ENCODE data around the gene ZNRF3.

DNA sequence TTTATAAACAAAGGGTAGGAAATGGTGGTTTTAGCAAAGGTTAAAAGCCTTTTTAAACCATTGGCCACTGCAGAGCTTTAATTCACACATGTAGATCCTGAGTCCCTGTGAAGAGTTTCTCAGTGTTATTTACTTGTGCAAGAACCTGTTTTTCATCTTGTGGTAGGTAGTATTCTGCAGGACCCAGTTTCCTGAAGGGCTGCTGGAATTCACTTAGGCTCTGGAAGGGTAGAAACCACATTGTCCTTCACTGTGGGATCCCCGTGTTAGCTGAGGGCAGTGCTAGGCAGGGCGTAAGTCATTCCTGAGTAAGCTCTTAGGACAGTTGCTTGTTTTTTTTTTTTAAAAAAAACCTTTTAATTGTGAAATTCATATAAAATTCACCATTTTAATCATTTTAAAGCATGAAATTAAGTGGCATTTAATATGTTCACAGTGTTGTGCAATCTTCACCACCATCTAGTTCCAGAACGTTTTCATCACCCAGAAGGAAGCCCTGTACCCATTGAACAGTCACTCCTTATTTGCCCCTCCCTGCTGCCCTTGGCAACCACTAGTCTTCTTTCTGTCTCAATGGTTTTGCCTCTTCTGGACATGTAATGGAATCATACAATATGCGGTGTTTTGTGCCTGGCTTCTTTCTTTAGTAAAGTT lies 100.5 kb downstream of the ZNRF3 start:
- TF ChIP-seq POLR2A (IDR thresholded peaks at IDR 0.05; ENCODE audit: low read depth, low read length) (no peak), TAF1 (IDR thresholded peaks at IDR 0.05; ENCODE audit: low read depth, low read length) (no peak), POLR2AphosphoS5 (IDR thresholded peaks at IDR 0.05; ENCODE audit: low read depth, low read length) (no peak), POU2F2 (IDR thresholded peaks at IDR 0.05; ENCODE audit: low read depth, low read length) (no peak), SPI1 (IDR thresholded peaks at IDR 0.05; ENCODE audit: low read depth, low read length) (no peak)
